ENCODE results near the gene BPGM. TPM values are rescaled to one million over a fixed set of nuclear protein-coding genes. Genes with fewer than 3 reads are reported as not detected.
A peak's percentile ranks its signal among the peaks of the same experiment; 100 is the strongest.

The BPGM gene
- total and polyA plus RNA-seq, 9 of the 15 experiments (the other 6 are each of a cell fraction or from before 2014, with no cell fraction given) = 14.1 to 46.1 (median 21.2) TPM

DNA sequence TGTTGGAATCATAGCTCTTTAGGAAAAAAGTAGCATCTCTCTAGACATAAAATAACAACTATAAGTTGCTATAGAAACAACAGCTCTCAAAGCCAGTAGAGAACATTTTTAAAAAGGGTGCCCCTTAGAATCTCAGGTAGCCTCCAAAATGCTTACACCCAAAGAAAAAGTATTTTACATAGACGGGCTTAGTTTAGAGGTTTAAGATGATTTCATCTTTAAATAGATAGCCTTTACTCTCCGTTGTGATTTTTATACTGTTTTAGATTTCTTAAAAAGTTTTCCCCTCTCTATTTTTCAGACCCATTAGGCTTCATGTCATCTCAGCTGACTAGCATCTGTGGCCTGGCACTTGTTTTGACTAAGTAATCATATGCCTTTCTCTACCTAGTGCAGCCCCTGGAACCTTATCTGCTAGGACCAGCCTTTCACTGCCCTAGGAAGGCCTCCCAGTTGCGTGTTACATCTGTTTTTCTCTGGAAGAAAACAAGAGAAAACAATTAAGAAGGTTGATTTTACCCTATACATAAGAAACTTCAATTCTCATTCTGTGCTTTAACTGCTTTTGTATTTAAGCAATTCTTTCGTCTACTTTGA, 6.9 kb upstream of the BPGM start (continued):
- TF ChIP-seq, protein P1, sequence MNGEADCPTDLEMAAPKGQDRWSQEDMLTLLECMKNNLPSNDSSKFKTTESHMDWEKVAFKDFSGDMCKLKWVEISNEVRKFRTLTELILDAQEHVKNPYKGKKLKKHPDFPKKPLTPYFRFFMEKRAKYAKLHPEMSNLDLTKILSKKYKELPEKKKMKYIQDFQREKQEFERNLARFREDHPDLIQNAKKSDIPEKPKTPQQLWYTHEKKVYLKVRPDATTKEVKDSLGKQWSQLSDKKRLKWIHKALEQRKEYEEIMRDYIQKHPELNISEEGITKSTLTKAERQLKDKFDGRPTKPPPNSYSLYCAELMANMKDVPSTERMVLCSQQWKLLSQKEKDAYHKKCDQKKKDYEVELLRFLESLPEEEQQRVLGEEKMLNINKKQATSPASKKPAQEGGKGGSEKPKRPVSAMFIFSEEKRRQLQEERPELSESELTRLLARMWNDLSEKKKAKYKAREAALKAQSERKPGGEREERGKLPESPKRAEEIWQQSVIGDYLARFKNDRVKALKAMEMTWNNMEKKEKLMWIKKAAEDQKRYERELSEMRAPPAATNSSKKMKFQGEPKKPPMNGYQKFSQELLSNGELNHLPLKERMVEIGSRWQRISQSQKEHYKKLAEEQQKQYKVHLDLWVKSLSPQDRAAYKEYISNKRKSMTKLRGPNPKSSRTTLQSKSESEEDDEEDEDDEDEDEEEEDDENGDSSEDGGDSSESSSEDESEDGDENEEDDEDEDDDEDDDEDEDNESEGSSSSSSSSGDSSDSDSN (IDR thresholded peaks at IDR 0.05; ENCODE audit: borderline replicate concordance in 1 of 2, low read depth in 2 of 2, low read length in 2 of 2) = no peak
- TF ChIP-seq, protein P2, sequence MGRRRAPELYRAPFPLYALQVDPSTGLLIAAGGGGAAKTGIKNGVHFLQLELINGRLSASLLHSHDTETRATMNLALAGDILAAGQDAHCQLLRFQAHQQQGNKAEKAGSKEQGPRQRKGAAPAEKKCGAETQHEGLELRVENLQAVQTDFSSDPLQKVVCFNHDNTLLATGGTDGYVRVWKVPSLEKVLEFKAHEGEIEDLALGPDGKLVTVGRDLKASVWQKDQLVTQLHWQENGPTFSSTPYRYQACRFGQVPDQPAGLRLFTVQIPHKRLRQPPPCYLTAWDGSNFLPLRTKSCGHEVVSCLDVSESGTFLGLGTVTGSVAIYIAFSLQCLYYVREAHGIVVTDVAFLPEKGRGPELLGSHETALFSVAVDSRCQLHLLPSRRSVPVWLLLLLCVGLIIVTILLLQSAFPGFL (CRISPR knock-in tag; IDR thresholded peaks at IDR 0.05) = no peak
- TF ChIP-seq, protein P3, sequence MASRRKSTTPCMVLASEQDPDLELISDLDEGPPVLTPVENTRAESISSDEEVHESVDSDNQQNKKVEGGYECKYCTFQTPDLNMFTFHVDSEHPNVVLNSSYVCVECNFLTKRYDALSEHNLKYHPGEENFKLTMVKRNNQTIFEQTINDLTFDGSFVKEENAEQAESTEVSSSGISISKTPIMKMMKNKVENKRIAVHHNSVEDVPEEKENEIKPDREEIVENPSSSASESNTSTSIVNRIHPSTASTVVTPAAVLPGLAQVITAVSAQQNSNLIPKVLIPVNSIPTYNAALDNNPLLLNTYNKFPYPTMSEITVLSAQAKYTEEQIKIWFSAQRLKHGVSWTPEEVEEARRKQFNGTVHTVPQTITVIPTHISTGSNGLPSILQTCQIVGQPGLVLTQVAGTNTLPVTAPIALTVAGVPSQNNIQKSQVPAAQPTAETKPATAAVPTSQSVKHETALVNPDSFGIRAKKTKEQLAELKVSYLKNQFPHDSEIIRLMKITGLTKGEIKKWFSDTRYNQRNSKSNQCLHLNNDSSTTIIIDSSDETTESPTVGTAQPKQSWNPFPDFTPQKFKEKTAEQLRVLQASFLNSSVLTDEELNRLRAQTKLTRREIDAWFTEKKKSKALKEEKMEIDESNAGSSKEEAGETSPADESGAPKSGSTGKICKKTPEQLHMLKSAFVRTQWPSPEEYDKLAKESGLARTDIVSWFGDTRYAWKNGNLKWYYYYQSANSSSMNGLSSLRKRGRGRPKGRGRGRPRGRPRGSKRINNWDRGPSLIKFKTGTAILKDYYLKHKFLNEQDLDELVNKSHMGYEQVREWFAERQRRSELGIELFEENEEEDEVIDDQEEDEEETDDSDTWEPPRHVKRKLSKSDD (conservative IDR thresholded peaks at IDR 0.05; ENCODE audit: low read length) = no peak
- TF ChIP-seq MYNN (IDR thresholded peaks at IDR 0.05) (peak; percentile 43; the same call in 1 of the 2 replicates), MYNN (CRISPR knock-in tag; IDR thresholded peaks at IDR 0.05) (no peak), CXXC5 (CRISPR knock-in tag; IDR thresholded peaks at IDR 0.05) (peak; percentile 62), TAF9B (IDR thresholded peaks at IDR 0.05; ENCODE audit: partially characterized antibody) (peak; percentile 60), ZNF140 (CRISPR knock-in tag; IDR thresholded peaks at IDR 0.05) (no peak), KAT2B (IDR thresholded peaks at IDR 0.05; ENCODE audit: low read depth, low read length) (no peak), NCOA6 (IDR thresholded peaks at IDR 0.05) (no peak), EZH2 (IDR thresholded peaks at IDR 0.05; ENCODE audit: borderline replicate concordance, low read depth, low read length) (no peak), ZNF75A (CRISPR knock-in tag; IDR thresholded peaks at IDR 0.05) (no peak), GATA2 (CRISPR knock-in tag; IDR thresholded peaks at IDR 0.05) (peak; percentile 57; the same call in 1 of the 2 replicates), IFI16 (CRISPR knock-in tag; IDR thresholded peaks at IDR 0.05) (no peak)
- TF ChIP-seq, protein P4, sequence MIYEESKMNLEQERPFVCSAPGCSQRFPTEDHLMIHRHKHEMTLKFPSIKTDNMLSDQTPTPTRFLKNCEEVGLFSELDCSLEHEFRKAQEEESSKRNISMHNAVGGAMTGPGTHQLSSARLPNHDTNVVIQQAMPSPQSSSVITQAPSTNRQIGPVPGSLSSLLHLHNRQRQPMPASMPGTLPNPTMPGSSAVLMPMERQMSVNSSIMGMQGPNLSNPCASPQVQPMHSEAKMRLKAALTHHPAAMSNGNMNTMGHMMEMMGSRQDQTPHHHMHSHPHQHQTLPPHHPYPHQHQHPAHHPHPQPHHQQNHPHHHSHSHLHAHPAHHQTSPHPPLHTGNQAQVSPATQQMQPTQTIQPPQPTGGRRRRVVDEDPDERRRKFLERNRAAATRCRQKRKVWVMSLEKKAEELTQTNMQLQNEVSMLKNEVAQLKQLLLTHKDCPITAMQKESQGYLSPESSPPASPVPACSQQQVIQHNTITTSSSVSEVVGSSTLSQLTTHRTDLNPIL (CRISPR knock-in tag; IDR thresholded peaks at IDR 0.05) = no peak
- TF ChIP-seq, protein P5, sequence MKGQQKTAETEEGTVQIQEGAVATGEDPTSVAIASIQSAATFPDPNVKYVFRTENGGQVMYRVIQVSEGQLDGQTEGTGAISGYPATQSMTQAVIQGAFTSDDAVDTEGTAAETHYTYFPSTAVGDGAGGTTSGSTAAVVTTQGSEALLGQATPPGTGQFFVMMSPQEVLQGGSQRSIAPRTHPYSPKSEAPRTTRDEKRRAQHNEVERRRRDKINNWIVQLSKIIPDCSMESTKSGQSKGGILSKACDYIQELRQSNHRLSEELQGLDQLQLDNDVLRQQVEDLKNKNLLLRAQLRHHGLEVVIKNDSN (CRISPR knock-in tag; IDR thresholded peaks at IDR 0.05) = no peak
- TF ChIP-seq, protein P6, sequence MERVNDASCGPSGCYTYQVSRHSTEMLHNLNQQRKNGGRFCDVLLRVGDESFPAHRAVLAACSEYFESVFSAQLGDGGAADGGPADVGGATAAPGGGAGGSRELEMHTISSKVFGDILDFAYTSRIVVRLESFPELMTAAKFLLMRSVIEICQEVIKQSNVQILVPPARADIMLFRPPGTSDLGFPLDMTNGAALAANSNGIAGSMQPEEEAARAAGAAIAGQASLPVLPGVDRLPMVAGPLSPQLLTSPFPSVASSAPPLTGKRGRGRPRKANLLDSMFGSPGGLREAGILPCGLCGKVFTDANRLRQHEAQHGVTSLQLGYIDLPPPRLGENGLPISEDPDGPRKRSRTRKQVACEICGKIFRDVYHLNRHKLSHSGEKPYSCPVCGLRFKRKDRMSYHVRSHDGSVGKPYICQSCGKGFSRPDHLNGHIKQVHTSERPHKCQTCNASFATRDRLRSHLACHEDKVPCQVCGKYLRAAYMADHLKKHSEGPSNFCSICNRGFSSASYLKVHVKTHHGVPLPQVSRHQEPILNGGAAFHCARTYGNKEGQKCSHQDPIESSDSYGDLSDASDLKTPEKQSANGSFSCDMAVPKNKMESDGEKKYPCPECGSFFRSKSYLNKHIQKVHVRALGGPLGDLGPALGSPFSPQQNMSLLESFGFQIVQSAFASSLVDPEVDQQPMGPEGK (CRISPR knock-in tag; IDR thresholded peaks at IDR 0.05; ENCODE audit: borderline replicate concordance) = no peak

Measured in K562 (cell line).